ENCODE measurements around the gene TUBGCP6. TPM values are rescaled to one million over a fixed set of nuclear protein-coding genes. Genes with fewer than 3 reads are reported as not detected.
A peak's percentile ranks its signal among the peaks of the same experiment; 100 is the strongest.

Gene TUBGCP6
- total and polyA plus RNA-seq, 10 of the 15 experiments (the other 5 are each of a cell fraction or from before 2014, with no cell fraction given), result 0.74 to 41.4 (median 19.4) TPM

- peak; percentile 85 for DNase-seq (ENCODE audit: low read depth, low spot score)
- CTCF ChIA-PET, result interaction anchor here (0.7 to 2.1 kb wide), 6 partner anchors 12 to 151 kb away, joined by 3 to 5 read pairs (median 3); partner anchors contain the start of gene HDAC10
- peaks cover 73% of the 10 kb centered on the region for H3K4me1 ChIP-seq (ENCODE audit: control insufficient read depth, insufficient read depth, low read length)
- no peak for TF ChIP-seq EZH2 (IDR thresholded peaks at IDR 0.05; ENCODE audit: borderline replicate concordance, control insufficient read depth, low read depth, low read length)
- peak; percentile 52; the same call in 1 of the 2 replicates for TF ChIP-seq MYB (IDR thresholded peaks at IDR 0.05; ENCODE audit: borderline replicate concordance, low read depth, low read length)
- 0 out of 2 replicates have a peak, but pooled peaks have one; percentile 10 for TF ChIP-seq BACH1 (IDR thresholded peaks at IDR 0.05; ENCODE audit: borderline replicate concordance)
- TF ChIP-seq YY1 (IDR thresholded peaks at IDR 0.05; ENCODE audit: low read depth, low read length), result peak; percentile 7; the same call in 1 of the 2 replicates
- peak; percentile 88 for TF ChIP-seq TCF12 (IDR thresholded peaks at IDR 0.05; ENCODE audit: low read depth, low read length)
- TF ChIP-seq IKZF2 (IDR thresholded peaks at IDR 0.05), result 0 out of 4 replicates have a peak, but pooled peaks of 1 of the 2 experiments have one; percentile 6
- TF ChIP-seq POU2F2 (IDR thresholded peaks at IDR 0.05; ENCODE audit: borderline replicate concordance, low read depth, low read length), result peak; percentile 44; the same call in 1 of the 3 replicates
- peak; percentile 80 for TF ChIP-seq CREM (IDR thresholded peaks at IDR 0.05; ENCODE audit: low read depth)
- no peak for TF ChIP-seq CHD2 (IDR thresholded peaks at IDR 0.05; ENCODE audit: borderline replicate concordance, low read depth, low read length)
- TF ChIP-seq ETV6 (conservative IDR thresholded peaks at IDR 0.05 in 1 of 2, IDR thresholded peaks at IDR 0.05 in 1 of 2; ENCODE audit: borderline replicate concordance in 1 of 2, low read depth in 1 of 2), result peak in 1 of 2 experiments; percentile 45; a peak in 2 of 4 replicates
- TF ChIP-seq CBFB (IDR thresholded peaks at IDR 0.05; ENCODE audit: low read depth), result peak; percentile 92
- TF ChIP-seq BHLHE40 (IDR thresholded peaks at IDR 0.05; ENCODE audit: borderline replicate concordance in 1 of 2, low read depth in 2 of 2, low read length in 1 of 2), result peak; percentile 66 to 72; a peak in 2 of 4 replicates
- TF ChIP-seq PBX3 (IDR thresholded peaks at IDR 0.05; ENCODE audit: insufficient replicate concordance, low read depth, low read length), result peak; percentile 68
- no peak for TF ChIP-seq ZNF274 (IDR thresholded peaks at IDR 0.05; ENCODE audit: insufficient read depth, insufficient read length)
- peak; percentile 81 for TF ChIP-seq POLR2AphosphoS5 (IDR thresholded peaks at IDR 0.05; ENCODE audit: low read length)
- peak; percentile 53 for TF ChIP-seq BCL3 (IDR thresholded peaks at IDR 0.05; ENCODE audit: borderline replicate concordance, insufficient read depth, low read depth, low read length, poor library complexity, severe bottlenecking)
- peak; percentile 65 for TF ChIP-seq SP1 (IDR thresholded peaks at IDR 0.05; ENCODE audit: low read depth, low read length)
- no peak for TF ChIP-seq HCFC1 (IDR thresholded peaks at IDR 0.05; ENCODE audit: low read length)
These were observed 53.7 kb downstream of the TUBGCP6 start for GRCh38 chr22:50190941-50191741.

More at GRCh38 chr22:50190941-50191741, 53.7 kb downstream of the TUBGCP6 start:
- Histone ChIP-seq H3K4me2 (ENCODE audit: control insufficient read depth, insufficient read depth) (peak overlapping the region; percentile 90), H4K20me1 (ENCODE audit: control insufficient read depth, insufficient read depth) (no peaks in the 10 kb centered on the region), H3K27me3 (replicated peaks in 1 of 2; ENCODE audit: control insufficient read depth in 2 of 2, insufficient read depth in 2 of 2, low read length in 1 of 2) (no peaks in the 10 kb centered on the region), H3K9me3 (replicated peaks; ENCODE audit: control insufficient read depth, insufficient read depth, low read length) (no peaks in the 10 kb centered on the region), H2AFZ (ENCODE audit: control insufficient read depth, low read depth, low read length) (no peak overlapping the region), H3K9ac (ENCODE audit: control insufficient read depth, insufficient read depth, low read length) (peak overlapping the region; percentile 89), H3K4me3 (peak overlapping the region; percentile 64), H3K36me3 (ENCODE audit: control insufficient read depth in 2 of 2, insufficient read depth in 2 of 2, low read length in 1 of 2) (peaks cover 0 to 27% of the 10 kb centered on the region in 2 experiments; a peak in 3 of 4 replicates), H3K79me2 (ENCODE audit: control insufficient read depth, insufficient read depth, low read length) (peaks cover 72% of the 10 kb centered on the region), H3K27ac (ENCODE audit: control insufficient read depth, insufficient read depth) (peak overlapping the region; percentile 98)
- FAIRE-seq (peak; percentile 97), ATAC-seq (peak; percentile 57)
- in situ Hi-C loops (cut with MboI) (no loop called here), intact Hi-C loops (cut with micrococcal nuclease; ENCODE audit: unreplicated experiment) (loop anchor here (10.0 kb wide), 1 partner anchor 256 kb away; no protein-coding TSS in a partner anchor)
- ChIA-PET RAD21 (ENCODE audit: unreplicated experiment) (interaction anchor here (0.9 to 2.1 kb wide), 8 partner anchors 10 to 310 kb away, joined by 3 to 5 read pairs (median 4); no protein-coding TSS in a partner anchor), SMC1A (ENCODE audit: uncharacterized antibody, unreplicated experiment) (no interaction called here), POLR2A (interaction anchor here (0.8 to 2.2 kb wide), 9 partner anchors 9 to 349 kb away, joined by 3 to 6 read pairs (median 3); no protein-coding TSS in a partner anchor)
- WGBS (ENCODE audit: insufficient coverage, insufficient replicate concordance, low lambda C conversion rate, missing lambda C conversion rate), result 1% methylated on average over 18 of the region's 18 CpGs
- BruUV-seq (replicated peaks), result TSS peak; percentile 63
